HCT116 (cell line): Measurements from ENCODE around the gene RGS7. TPM values are rescaled to one million over a fixed set of nuclear protein-coding genes. Genes with fewer than 3 reads are reported as not detected.

ENCODE experiments used
- ATAC-seq: fragments of 200-7000 bp; cut with Tn5 transposase; 2 replicates; pipeline ENCODE4 v1.9.1; 2020; ENCODE audit warnings: mild to moderate bottlenecking, moderate library complexity
- BruUV-seq: library from RNA; stranded (reverse); fragments of 400-500 nt; replicated peaks from 2 replicates; lab custom pipeline; 2021; lab: Mats Ljungman, UMichigan
- CTCF ChIA-PET: fragments of 300-600 bp; sonication (Branson Sonifier 250); formaldehyde crosslinking; loops from one replicate; lab custom pipeline; 2021; ENCODE audit warnings: antibody characterized with exemption; lab: Charles Lee
- POLR2A ChIA-PET: fragments of 300-600, 350-600 bp; sonication (Branson Sonifier 250); formaldehyde crosslinking; loops from one replicate; lab custom pipeline; 2021; ENCODE audit warnings: antibody characterized with exemption; lab: Charles Lee
- RAD21 ChIA-PET, 2 experiments: fragments of 300-600 bp; sonication (Branson Sonifier 250); formaldehyde crosslinking; loops; one replicate each; lab custom pipeline; 2023; ENCODE audit warnings: low total read pairs in 2 of 2; ENCODE audit not compliant: uncharacterized antibody in 2 of 2, unreplicated experiment in 2 of 2, low non-redundant PET in 1 of 2; lab: Charles Lee
- DNase-seq: peaks from one replicate; pipeline ENCODE4 v3.0.0-alpha.2; 2010; ENCODE audit warnings: low read depth, low spot score
- H2AFZ ChIP-seq: fragments of 200-600 bp; shearing (Covaris generic), sonication (generic); 2 replicates; pipeline ENCODE4 v1.6.1; 2017; ENCODE audit warnings: low read depth, mixed run types, mixed read lengths, antibody characterized with exemption, low read length; ENCODE audit not compliant: poor library complexity, severe bottlenecking
- H3K27ac ChIP-seq: 2 replicates; pipeline ENCODE4 v1.5.1; 2012; ENCODE audit warnings: low read depth, low read length
- H3K27me3 ChIP-seq: fragments of 200-600 bp; sonication (generic); 2 replicates; pipeline ENCODE4 v1.6.1; 2016; ENCODE audit warnings: mixed run types, low read length, mixed read lengths; ENCODE audit not compliant: insufficient read depth
- H3K36me3 ChIP-seq, 2 experiments: fragments of 200-500 bp in 1 of 2; fragments of 200-600 bp in 1 of 2; sonication (Bioruptor generic) in 1 of 2; sonication (generic) in 1 of 2; 2 replicates each; pipeline versions ENCODE4 v1.5.1 to v1.6.1; 2014 to 2016; ENCODE audit warnings: low read length in 2 of 2, inconsistent platforms in 1 of 2, mixed read lengths in 1 of 2, mixed run types in 1 of 2; ENCODE audit not compliant: insufficient read depth in 2 of 2, control insufficient read depth in 1 of 2
- H3K4me1 ChIP-seq, 2 experiments: fragments of 200-600 bp in 1 of 2; sonication (generic) in 1 of 2; 2 replicates each; pipeline versions ENCODE4 v1.5.1 to v1.6.1; 2012 to 2017; ENCODE audit warnings: low read length in 2 of 2, inconsistent platforms in 1 of 2, mild to moderate bottlenecking in 1 of 2, mixed read lengths in 1 of 2, mixed run types in 1 of 2, moderate library complexity in 1 of 2; ENCODE audit not compliant: insufficient read depth in 2 of 2, control insufficient read depth in 1 of 2
- H3K4me2 ChIP-seq: fragments of 200-600 bp; sonication (generic); 2 replicates; pipeline ENCODE4 v1.6.1; 2017; ENCODE audit warnings: mixed run types, low read length, mixed read lengths
- H3K4me3 ChIP-seq, 2 experiments: fragments of 200-600 bp in 1 of 2; sonication (generic) in 1 of 2; replicated peaks in 1 of 2; 2 replicates each; pipeline ENCODE4 v1.5.1; 2011 to 2016; ENCODE audit warnings: low read length in 2 of 2, control low read depth in 1 of 2, low read depth in 1 of 2, mild to moderate bottlenecking in 1 of 2, mixed read lengths in 1 of 2, mixed run types in 1 of 2
- H3K79me2 ChIP-seq: fragments of 200-600 bp; sonication (generic); 2 replicates; pipeline ENCODE4 v1.6.1; 2017; ENCODE audit warnings: mild to moderate bottlenecking, mixed run types, low read length, moderate library complexity, mixed read lengths; ENCODE audit not compliant: insufficient read depth
- H3K9ac ChIP-seq: fragments of 200-600 bp; sonication (generic); 2 replicates; pipeline ENCODE4 v1.6.1; 2016; ENCODE audit warnings: low read length, mixed read lengths
- H3K9me2 ChIP-seq: fragments of 200-600 bp; sonication (generic), shearing (Covaris generic); 2 replicates; pipeline ENCODE4 v1.6.1; 2017; ENCODE audit warnings: mixed run types, mild to moderate bottlenecking, moderate library complexity; ENCODE audit not compliant: insufficient read depth
- H3K9me3 ChIP-seq, 2 experiments: fragments of 200-500 bp in 1 of 2; fragments of 200-600 bp in 1 of 2; sonication (Bioruptor generic) in 1 of 2; sonication (generic) in 1 of 2; 2 replicates each; pipeline ENCODE4 v1.6.1; 2014 to 2017; ENCODE audit warnings: low read length in 2 of 2, mixed read lengths in 2 of 2, inconsistent platforms in 1 of 2, low read depth in 1 of 2, mild to moderate bottlenecking in 1 of 2, mixed run types in 1 of 2, moderate library complexity in 1 of 2; ENCODE audit not compliant: control insufficient read depth in 1 of 2, insufficient read depth in 1 of 2
- H4K20me1 ChIP-seq: fragments of 200-600 bp; sonication (generic), shearing (Covaris generic); 2 replicates; pipeline ENCODE4 v1.6.1; 2017; ENCODE audit warnings: mixed run types, mild to moderate bottlenecking, moderate library complexity; ENCODE audit not compliant: insufficient read depth
- CBX3 ChIP-seq: IDR thresholded peaks from 2 replicates; pipeline ENCODE4 v1.6.1; 2012; ENCODE audit warnings: low read depth
- CEBPB ChIP-seq: IDR thresholded peaks from 2 replicates; pipeline ENCODE4 v1.6.1; 2012; ENCODE audit warnings: low read depth
- CTCF ChIP-seq, 3 experiments: fragments of 200-600 bp in 1 of 3; sonication (generic) in 1 of 3; IDR thresholded peaks in 2 of 3; conservative IDR thresholded peaks in 1 of 3; 2 replicates each; pipeline ENCODE4 v1.5.1; 2012 to 2017; ENCODE audit warnings: low read depth in 2 of 3, low read length in 2 of 3, antibody characterized with exemption in 1 of 3, borderline replicate concordance in 1 of 3, control low read depth in 1 of 3, mild to moderate bottlenecking in 1 of 3, mixed read lengths in 1 of 3, mixed run types in 1 of 3, moderate library complexity in 1 of 3; ENCODE audit not compliant: insufficient read depth in 1 of 3
- EGR1 ChIP-seq: IDR thresholded peaks from 2 replicates; pipeline ENCODE4 v1.6.1; 2012; ENCODE audit warnings: low read depth
- ELF1 ChIP-seq: IDR thresholded peaks from 2 replicates; pipeline ENCODE4 v1.6.1; 2012; ENCODE audit warnings: low read depth, borderline replicate concordance
- EZH2 ChIP-seq: fragments of 200-600 bp; sonication (generic); IDR thresholded peaks from 2 replicates; pipeline ENCODE4 v1.6.1; 2017; ENCODE audit warnings: antibody characterized with exemption, mixed run types
- EZH2phosphoT487 ChIP-seq: fragments of 200-600 bp; IDR thresholded peaks from 2 replicates; pipeline ENCODE4 v1.6.1; 2018; ENCODE audit warnings: antibody characterized with exemption, borderline replicate concordance
- FOSL1 ChIP-seq: IDR thresholded peaks from 2 replicates; pipeline ENCODE4 v1.6.1; 2012; ENCODE audit warnings: low read depth
- JUND ChIP-seq: IDR thresholded peaks from 2 replicates; pipeline ENCODE4 v1.6.1; 2012
- MAX ChIP-seq: IDR thresholded peaks from 2 replicates; pipeline ENCODE4 v1.6.1; 2012
- POLR2A ChIP-seq: IDR thresholded peaks from 2 replicates; pipeline ENCODE4 v1.7.0; 2011; ENCODE audit warnings: borderline replicate concordance; ENCODE audit not compliant: insufficient read depth, insufficient read length; ENCODE audit errors: extremely low read depth
- RAD21 ChIP-seq: IDR thresholded peaks from 2 replicates; pipeline ENCODE4 v1.6.1; 2012; ENCODE audit warnings: low read depth, mild to moderate bottlenecking
- REST ChIP-seq: IDR thresholded peaks from 2 replicates; pipeline ENCODE4 v1.6.1; 2012; ENCODE audit warnings: low read depth
- SIN3A ChIP-seq: IDR thresholded peaks from 2 replicates; pipeline ENCODE4 v1.6.1; 2012; ENCODE audit warnings: low read depth
- ZNF274 ChIP-seq: fragments of 200-500 bp; sonication (Bioruptor generic); IDR thresholded peaks from 2 replicates; pipeline ENCODE4 v1.6.1; 2014; ENCODE audit warnings: mild to moderate bottlenecking, low read depth, low read length, inconsistent platforms
- intact Hi-C: fragments of 100-400 bp; cut with micrococcal nuclease; formaldehyde crosslinking; loops from 2 replicates; pipeline ENCODE4 v1.10.0; 2022
- total RNA-seq: library from RNA; stranded (reverse); gene quantifications from one replicate; pipeline ENCODE4 v1.2.1, GENCODE V29; 2021; ENCODE audit not compliant: unreplicated experiment

The RGS7 gene
- total RNA-seq, 1 experiment from 2014 or later, result not detected

DNA sequence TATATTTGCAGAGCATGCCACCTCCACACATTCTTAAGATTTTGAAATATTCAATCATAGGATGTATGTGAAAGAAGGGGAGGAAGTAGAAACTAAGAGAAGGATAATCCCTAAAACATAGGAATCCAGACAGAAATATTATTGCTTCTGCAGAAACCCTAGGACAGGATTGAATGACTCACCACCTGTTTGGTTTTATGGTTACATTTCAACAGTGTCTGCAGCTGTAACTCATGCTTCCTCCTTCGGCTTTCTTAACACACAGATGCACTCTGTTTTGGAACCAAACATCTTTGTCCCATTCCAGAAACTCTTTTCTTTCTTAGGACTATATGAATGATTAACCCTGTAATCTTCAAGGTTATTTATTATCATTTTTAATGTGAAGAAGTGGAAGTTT lies 20.7 kb downstream of the RGS7 start:
- POLR2A ChIA-PET, result no interaction called here
- Histone ChIP-seq H3K4me3 (no peak overlapping the region), H3K27me3 (no peaks in the 10 kb centered on the region), H3K36me3 (no peaks in the 10 kb centered on the region), H3K79me2 (no peaks in the 10 kb centered on the region), H3K27ac (no peak overlapping the region), H3K4me2 (no peak overlapping the region), H3K9ac (no peak overlapping the region), H3K9me3 (no peaks in the 10 kb centered on the region), H4K20me1 (no peaks in the 10 kb centered on the region), H2AFZ (no peak overlapping the region), H3K9me2 (no peaks in the 10 kb centered on the region), H3K4me1 (no peaks in the 10 kb centered on the region)
- RAD21 ChIA-PET, result no interaction called here
- CTCF ChIA-PET, result no interaction called here
- no peak for TF ChIP-seq EZH2
- TF ChIP-seq CTCF (IDR thresholded peaks at IDR 0.05 in 2 of 3, conservative IDR thresholded peaks at IDR 0.05 in 1 of 3; ENCODE audit: borderline replicate concordance in 1 of 3, insufficient read depth in 1 of 3, low read depth in 2 of 3, low read length in 2 of 3), result no peak
- TF ChIP-seq ZNF274, result no peak
- no peak for TF ChIP-seq JUND
- TF ChIP-seq CBX3, result no peak
- TF ChIP-seq EGR1, result no peak
- TF ChIP-seq CEBPB, result no peak
- no peak for TF ChIP-seq RAD21
- no peak for TF ChIP-seq REST
- TF ChIP-seq EZH2phosphoT487, result no peak
- no peak for TF ChIP-seq FOSL1
- TF ChIP-seq POLR2A, result no peak
- no peak for TF ChIP-seq ELF1
- no peak for TF ChIP-seq SIN3A
- no peak for TF ChIP-seq MAX
- no TSS peak for BruUV-seq
- ATAC-seq (no peak), DNase-seq (no peak)
- intact Hi-C loops, result no loop called here
